ENCODE results near the gene B3GAT2.

B3GAT2 gene

GRCh38 chr6:70889270-70889669 lies 67.6 kb downstream of the B3GAT2 start:
- DNase-seq, result no peak

DNA sequence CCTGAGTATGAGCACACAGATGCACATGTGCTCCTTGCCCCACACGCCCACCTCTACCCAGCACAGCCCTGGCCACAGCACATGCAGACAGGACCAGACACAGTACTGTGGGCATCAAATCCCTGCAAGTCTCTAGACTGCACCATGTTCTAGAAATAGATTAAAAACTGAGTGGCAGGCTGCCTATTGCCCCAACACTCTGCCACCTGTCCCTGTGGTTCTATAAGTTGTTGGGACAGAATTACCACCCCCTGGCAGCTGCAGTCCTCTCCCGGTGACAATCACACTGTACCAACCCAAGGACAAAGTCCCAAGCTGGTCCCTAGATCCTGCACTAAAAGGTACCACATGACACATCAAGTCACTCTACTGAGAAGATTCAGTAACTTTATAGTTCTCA lies 70.2 kb downstream of the B3GAT2 start:
- no peak for DNase-seq

GRCh38 chr6:70886071-70886470 lies 70.8 kb downstream of the B3GAT2 start:
- DNase-seq, result no peak

DNA sequence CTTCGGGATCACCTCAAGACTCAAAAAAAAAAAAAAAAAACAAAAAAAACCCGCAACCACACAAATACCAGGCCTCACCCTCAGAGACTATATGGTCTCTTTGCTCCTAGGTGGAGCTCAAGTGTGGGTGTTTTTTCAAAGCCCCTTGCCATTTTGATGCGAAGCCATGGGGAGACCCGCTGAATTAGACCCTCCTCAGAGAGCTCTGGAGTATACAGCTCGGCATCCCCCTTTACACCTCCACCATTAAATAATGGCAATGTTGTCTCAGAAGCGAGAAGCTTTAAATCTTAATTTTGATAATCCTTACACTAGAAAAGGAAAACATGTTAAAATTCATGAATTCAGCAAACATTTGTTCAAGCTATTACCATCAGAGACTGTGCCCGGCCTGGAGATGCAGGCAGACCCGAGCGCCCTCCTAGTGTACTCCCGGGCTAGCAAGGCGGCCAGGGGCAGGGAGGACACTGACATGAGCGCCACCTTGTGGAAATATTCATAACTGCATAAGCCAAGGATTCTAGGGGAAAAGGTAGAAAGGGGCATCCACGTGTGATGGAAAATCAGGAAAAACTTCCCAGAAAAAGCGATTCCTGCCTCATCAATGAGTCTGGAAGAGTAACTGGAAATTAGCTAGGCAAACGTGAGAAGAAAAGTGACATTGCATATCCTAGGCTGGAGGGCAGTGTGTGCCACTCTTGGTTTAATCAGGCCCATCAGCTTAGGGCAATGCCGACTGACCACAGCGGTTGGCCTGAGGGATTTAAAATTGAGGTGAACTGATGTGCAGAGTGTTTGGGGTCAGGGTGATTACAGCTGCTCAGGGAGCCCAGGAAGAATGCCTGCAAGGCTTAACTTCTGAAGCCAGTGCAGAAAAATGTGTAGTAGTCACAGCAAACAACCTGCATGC lies 72.5 kb downstream of the B3GAT2 start:
- DNase-seq, result peak; percentile 27

GRCh38 chr6:70879496-70879895 lies 77.4 kb downstream of the B3GAT2 start:
- no peak for DNase-seq

- no peak for DNase-seq
These were observed 82.5 kb downstream of the B3GAT2 start for GRCh38 chr6:70874181-70874913.

- DNase-seq, result no peak
These were observed 84.4 kb downstream of the B3GAT2 start for GRCh38 chr6:70872469-70872868.

DNA sequence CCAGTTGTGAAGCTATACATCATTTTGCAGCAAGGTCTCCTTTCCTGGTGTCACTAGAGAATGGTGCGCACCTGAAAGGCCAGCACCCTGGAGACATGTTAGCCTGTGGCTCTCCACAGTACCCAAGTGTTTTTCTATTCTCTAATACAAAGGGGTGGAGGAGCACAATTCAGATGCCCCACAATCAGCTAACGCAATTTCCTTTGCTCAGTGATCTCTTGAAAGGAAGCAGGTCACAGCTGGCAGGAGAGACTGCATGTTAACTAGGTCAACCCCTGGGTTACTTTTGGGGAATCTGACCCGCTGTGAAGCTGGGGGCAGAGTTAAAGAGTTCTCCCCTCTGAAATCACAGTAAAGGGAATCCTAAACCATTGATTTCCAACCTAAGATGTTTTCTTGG lies 92.5 kb downstream of the B3GAT2 start:
- DNase-seq, result no peak

- DNase-seq, result no peak
These were observed 93.5 kb downstream of the B3GAT2 start for GRCh38 chr6:70863343-70863742.

- no peak for DNase-seq
These were observed 95.9 kb downstream of the B3GAT2 start for GRCh38 chr6:70860920-70861319.

DNA sequence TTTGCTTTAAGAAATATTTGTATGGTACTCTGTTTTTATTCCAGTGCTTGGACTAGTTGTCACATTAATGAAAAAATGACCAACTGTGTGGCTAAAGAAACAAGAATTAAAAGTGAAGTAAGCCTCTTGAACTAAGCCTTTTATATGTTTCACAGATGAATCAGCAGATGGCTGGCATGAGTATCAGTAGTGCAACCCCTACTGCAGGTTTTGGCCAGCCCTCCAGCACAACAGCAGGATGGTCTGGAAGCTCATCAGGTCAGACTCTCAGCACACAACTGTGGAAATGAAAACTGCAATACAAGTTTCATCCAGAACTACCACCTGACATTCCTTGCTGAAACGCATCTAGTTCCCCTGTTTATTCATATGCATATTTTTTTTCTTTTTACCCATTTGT lies 96.8 kb downstream of the B3GAT2 start:
- no peak for DNase-seq

- no peak for DNase-seq
These were observed 99.3 kb downstream of the B3GAT2 start for GRCh38 chr6:70857387-70858077.

DNA sequence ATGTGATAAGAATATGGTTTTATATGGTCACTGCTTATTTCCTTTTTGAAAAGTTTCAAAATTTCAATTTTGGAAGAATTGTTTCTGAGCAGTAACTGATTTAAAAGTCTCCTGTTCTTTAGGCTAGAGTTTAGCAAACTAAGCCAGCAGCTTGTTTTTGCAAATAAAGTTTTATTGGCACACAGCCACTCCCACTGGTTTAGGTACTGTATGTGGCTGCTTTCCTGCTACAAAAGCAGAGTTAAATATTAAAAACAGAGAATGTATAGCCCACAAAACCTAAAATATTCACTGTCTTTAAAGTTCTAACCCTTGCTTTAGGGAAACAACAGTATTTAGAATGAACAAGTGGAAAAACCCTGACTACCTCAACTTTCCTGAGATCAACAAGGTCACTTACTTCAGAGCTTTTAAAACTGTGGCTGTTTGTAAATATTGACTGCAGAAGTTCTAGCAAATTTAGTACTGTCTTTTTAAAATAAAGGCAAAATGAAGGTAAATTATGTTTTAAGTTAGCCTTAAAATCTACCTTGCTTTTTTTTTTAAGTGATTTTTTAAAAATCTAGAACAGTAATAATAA lies 104.1 kb downstream of the B3GAT2 start:
- DNase-seq, result no peak

DNA sequence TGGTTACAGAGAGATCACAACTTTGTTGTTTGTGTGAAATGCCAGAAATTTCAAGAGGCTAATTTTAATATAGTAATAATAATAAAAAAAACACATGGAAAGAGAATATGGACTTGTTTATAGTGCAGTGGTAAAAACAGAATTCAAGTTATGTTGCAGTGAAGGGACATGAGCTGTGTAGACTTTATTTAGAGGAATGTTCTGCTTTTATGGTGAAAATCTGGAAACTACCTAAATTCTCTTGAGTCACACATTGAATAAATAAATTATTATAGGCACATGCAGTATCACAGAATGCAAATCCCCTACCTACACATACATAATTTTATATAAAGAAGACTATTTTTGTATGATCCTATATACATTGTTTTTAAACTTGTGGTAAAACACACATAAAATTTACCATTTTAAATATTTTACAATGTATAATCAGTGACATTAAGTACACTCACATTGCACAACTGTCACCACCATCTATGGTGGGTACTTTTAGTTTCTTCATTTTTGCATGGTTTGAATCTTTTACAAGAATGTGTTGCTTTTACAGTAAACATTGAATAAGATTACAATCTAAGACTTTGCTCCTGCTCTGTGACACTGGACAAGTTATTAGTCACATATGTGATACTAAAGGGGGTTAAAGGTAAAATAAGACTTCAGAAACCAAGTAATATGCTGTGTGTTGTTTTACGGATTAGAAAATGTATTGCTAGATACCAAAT lies 107.4 kb downstream of the B3GAT2 start:
- DNase-seq, result no peak

DNA sequence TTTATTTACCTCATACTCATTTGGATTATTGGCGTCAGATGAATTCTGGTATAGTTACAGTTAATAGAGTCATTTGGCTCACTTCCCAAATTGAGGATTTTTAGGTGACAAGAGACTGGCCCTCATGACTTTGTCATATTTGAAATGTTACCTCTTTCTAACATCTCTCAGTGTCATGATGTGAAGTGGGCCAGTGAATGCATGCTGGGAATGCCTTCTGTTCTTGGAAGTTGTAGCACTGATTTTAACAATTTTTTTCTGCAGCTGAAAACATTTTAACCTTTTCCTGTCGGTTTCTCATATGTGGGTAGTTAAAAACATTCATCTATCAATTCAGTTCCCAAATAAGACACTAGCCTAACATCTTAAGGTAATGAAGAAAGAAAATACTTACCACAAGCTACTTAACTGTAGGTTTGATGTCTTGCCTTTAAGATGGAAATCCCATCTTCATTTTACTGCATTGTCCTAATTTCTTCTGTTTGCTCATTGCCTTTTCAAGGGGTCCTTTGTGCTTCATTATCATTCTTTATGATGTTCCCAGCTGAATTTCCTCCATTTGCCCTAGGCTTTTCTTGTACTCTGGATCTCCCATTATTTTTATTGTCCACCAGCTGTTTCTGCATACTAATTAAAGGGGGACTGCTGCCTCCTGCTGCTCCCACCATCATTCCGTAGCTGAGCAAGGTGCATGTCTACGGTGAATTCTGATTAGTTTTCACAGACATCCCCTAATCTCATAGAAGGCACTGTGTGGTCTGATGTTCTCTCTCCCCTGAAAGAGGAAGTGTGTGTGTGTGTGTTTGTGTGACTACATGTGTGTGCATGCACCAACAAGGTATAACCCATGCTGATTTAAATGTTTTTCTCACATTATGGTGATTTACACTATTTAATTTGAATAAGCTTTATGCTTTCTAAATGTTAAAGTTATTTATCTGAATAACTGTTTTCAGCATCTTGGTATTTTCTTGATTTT lies 109.5 kb downstream of the B3GAT2 start:
- DNase-seq, result no peak

GRCh38 chr6:70846207-70846835 lies 110.5 kb downstream of the B3GAT2 start:
- DNase-seq, result peak; percentile 36

DNA sequence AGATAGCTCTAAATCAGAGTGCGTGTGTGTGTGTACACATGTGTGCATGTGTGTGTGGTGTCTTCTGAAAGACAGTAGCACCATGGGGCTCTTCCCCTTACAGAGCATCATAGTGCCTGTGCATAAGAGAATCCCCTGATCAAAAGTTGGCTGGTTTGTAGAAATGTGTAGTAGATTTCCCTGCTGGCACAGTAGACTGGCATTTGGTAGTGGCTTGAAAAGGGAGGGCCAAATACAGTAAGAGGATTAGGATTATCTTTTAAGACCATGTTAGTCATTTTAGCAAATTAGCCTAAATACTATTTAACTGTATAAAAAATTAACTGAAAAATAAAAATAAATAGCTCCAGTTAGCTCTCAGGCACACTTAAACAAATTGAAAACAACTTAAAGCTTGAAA lies 112.6 kb downstream of the B3GAT2 start:
- no peak for DNase-seq

DNA sequence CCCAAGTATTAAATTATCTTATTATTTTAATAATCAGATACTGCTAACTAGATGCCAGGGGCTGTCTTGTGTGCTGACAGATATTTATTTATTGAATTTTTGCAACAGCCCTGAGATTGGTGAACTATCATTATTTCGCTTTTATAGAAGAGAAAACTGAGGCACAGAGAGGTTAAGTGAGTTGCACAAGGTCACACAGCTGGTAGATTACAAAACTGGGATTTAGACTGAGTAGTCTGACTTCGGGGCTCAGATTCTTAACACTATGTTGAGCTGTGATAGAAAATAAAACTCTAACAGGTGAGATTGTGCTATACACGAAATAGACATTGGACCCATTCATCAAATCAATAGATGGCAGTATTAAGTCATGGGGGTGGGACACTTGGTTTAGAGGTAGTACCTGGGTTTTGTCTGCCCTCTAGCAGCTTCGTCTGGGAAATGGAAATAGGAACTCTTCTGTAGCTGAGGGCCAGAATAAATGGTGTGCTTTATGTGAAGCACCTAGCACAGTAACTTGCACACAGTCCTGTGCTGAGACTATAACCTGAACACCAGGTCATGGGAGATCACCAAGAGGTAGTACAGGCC lies 113.4 kb downstream of the B3GAT2 start:
- DNase-seq, result no peak

DNA sequence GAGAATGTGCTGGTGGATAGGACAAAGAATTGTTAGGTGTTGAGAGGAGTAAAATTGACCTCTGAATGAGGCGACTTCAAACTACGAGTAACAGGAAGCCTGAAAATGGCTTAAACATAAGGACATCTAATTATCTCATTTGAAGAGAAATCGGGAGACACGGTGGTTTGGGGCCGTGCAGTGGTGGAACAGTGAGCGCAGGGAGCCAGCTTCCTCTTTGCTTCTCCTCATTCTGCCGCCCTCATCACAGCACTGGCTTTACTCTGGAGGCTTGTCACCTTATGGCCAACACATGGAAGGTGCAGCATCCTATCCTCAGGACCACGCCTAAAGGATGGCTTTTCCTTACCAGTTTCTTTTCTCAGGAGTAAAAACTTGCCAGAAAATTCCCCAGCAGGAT lies 114.3 kb downstream of the B3GAT2 start:
- DNase-seq, result no peak

DNA sequence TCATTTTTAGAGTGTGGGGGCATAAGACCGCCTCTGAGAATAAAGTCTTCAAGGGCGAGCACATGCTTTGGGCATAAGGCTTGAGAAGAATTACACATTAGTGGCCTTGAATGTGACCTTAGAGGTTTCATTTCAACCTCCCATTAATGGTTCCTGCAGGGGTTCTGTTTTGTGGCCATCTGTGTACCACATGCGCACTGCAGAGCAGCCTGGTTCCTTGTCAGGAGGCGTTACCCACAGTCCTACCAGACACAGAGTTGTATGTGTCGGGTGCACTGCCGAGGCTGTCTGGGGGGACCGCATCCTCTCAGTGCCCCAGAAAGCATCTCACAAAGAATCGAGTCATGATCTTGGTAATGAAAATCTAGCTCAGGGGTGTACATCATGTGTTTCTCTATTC lies 115.7 kb downstream of the B3GAT2 start:
- no peak for DNase-seq

All from DMS153 (cell line).